Neural cell (in vitro differentiated cells): ENCODE results near the gene RAB3IP. TPM values are rescaled to one million over a fixed set of nuclear protein-coding genes. Genes with fewer than 3 reads are reported as not detected.

ENCODE experiments used
- H2AFZ ChIP-seq: fragments of 200-600, 300-800 bp; sonication (generic), shearing (Covaris generic); 2 replicates; pipeline ENCODE4 v1.6.0; 2014; ENCODE audit warnings: low read depth, mild to moderate bottlenecking, antibody characterized with exemption, low read length, moderate library complexity
- H3F3A ChIP-seq: fragments of 200-600 bp; shearing (Covaris generic); 2 replicates; pipeline ENCODE4 v1.6.1; 2016; ENCODE audit warnings: mild to moderate bottlenecking, moderate library complexity, mixed read lengths, antibody characterized with exemption, low read length; ENCODE audit not compliant: insufficient read depth, poor library complexity, severe bottlenecking
- H3K27ac ChIP-seq: fragments of 200-600, 300-800 bp; sonication (generic), shearing (Covaris generic); 2 replicates; pipeline ENCODE4 v1.5.1; 2014; ENCODE audit warnings: mild to moderate bottlenecking, low read length, moderate library complexity
- H3K27me3 ChIP-seq: fragments of 300-800, 200-600 bp; sonication (generic), shearing (Covaris generic); 2 replicates; pipeline ENCODE4 v1.6.0; 2014; ENCODE audit warnings: mild to moderate bottlenecking, low read depth, low read length, moderate library complexity; ENCODE audit not compliant: insufficient read depth
- H3K36me3 ChIP-seq: fragments of 300-800, 200-600 bp; sonication (generic), shearing (Covaris generic); 2 replicates; pipeline ENCODE4 v1.5.1; 2014; ENCODE audit warnings: mild to moderate bottlenecking, antibody characterized with exemption, low read length, moderate library complexity; ENCODE audit not compliant: insufficient read depth
- H3K4me2 ChIP-seq: fragments of 300-800, 200-600 bp; sonication (generic), shearing (Covaris generic); 2 replicates; pipeline ENCODE4 v1.6.0; 2014; ENCODE audit warnings: mild to moderate bottlenecking, low read length
- H3K4me3 ChIP-seq: fragments of 300-800, 200-600 bp; sonication (generic), shearing (Covaris generic); 2 replicates; pipeline ENCODE4 v1.5.1; 2014; ENCODE audit warnings: mild to moderate bottlenecking, low read length, moderate library complexity
- H3K79me2 ChIP-seq: fragments of 200-600 bp; shearing (Covaris generic); replicated peaks from 2 replicates; pipeline ENCODE4 v1.6.0; 2014; ENCODE audit warnings: mild to moderate bottlenecking, low read length, moderate library complexity; ENCODE audit not compliant: insufficient read depth
- H3K9ac ChIP-seq: fragments of 300-800, 200-600 bp; sonication (generic), shearing (Covaris generic); 2 replicates; pipeline ENCODE4 v1.6.1; 2016; ENCODE audit warnings: mild to moderate bottlenecking, low read length, mixed read lengths
- H3K9me2 ChIP-seq: fragments of 200-600 bp; shearing (Covaris generic); 2 replicates; pipeline ENCODE4 v1.6.1; 2016; ENCODE audit warnings: mild to moderate bottlenecking, low read length, mixed read lengths; ENCODE audit not compliant: insufficient read depth
- H3K9me3 ChIP-seq: fragments of 200-600, 300-800 bp; sonication (generic), shearing (Covaris generic); 2 replicates; pipeline ENCODE4 v1.6.1; 2016; ENCODE audit warnings: mild to moderate bottlenecking, mixed run types, low read length, moderate library complexity, mixed read lengths
- H4K20me1 ChIP-seq: fragments of 200-600 bp; shearing (Covaris generic); 2 replicates; pipeline ENCODE4 v1.6.1; 2016; ENCODE audit warnings: mild to moderate bottlenecking, mixed run types; ENCODE audit not compliant: insufficient read depth
- CTCF ChIP-seq: fragments of 450-650 bp; IDR thresholded peaks from 2 replicates; pipeline ENCODE4 v1.5.1; 2014; ENCODE audit warnings: antibody characterized with exemption, mild to moderate bottlenecking, moderate library complexity; ENCODE audit not compliant: poor library complexity, severe bottlenecking
- EP300 ChIP-seq: fragments of 450-650 bp; conservative IDR thresholded peaks from 2 replicates; pipeline ENCODE4 v1.6.1; 2014; ENCODE audit warnings: antibody characterized with exemption, mild to moderate bottlenecking, moderate library complexity; ENCODE audit not compliant: poor library complexity, severe bottlenecking
- EZH2 ChIP-seq: fragments of 200-600, 300-800 bp; shearing (Covaris generic), sonication (generic); IDR thresholded peaks from 2 replicates; pipeline ENCODE4 v1.6.1; 2014; ENCODE audit warnings: antibody characterized with exemption, low read length, borderline replicate concordance, mild to moderate bottlenecking; ENCODE audit not compliant: insufficient read depth, poor library complexity, severe bottlenecking
- MXI1 ChIP-seq: fragments of 450-650 bp; conservative IDR thresholded peaks from 2 replicates; pipeline ENCODE4 v1.6.1; 2014; ENCODE audit warnings: antibody characterized with exemption, mild to moderate bottlenecking; ENCODE audit not compliant: poor library complexity, severe bottlenecking
- POLR2AphosphoS5 ChIP-seq: IDR thresholded peaks from 2 replicates; pipeline ENCODE4 v1.6.1; 2012
- RAD21 ChIP-seq: fragments of 450-650 bp; conservative IDR thresholded peaks from 2 replicates; pipeline ENCODE4 v1.6.1; 2014; ENCODE audit warnings: antibody characterized with exemption, mild to moderate bottlenecking, moderate library complexity
- REST ChIP-seq: IDR thresholded peaks from 2 replicates; pipeline ENCODE4 v1.6.1; 2012; ENCODE audit warnings: borderline replicate concordance
- SMC3 ChIP-seq: fragments of 450-650 bp; conservative IDR thresholded peaks from 2 replicates; pipeline ENCODE4 v1.6.1; 2014; ENCODE audit warnings: antibody characterized with exemption, mild to moderate bottlenecking, moderate library complexity; ENCODE audit not compliant: poor library complexity
- TAF1 ChIP-seq: IDR thresholded peaks from 2 replicates; pipeline ENCODE4 v1.6.1; 2012; ENCODE audit warnings: low read depth
- polyA plus RNA-seq: library from polyadenylated mRNA; depleted of rRNA; stranded (reverse); fragments of >200 nt; gene quantifications from 2 replicates; pipeline ENCODE4 v1.2.3, GENCODE V29; 2014

RAB3IP gene
- polyA plus RNA-seq, 1 donor from 2014 or later: 24.6 TPM

- Histone ChIP-seq H2AFZ (no peak overlapping the region), H3K36me3 (no peaks in the 10 kb centered on the region), H3K27me3 (no peaks in the 10 kb centered on the region), H3K9me2 (no peaks in the 10 kb centered on the region), H3K4me3 (no peak overlapping the region), H3K27ac (no peak overlapping the region), H4K20me1 (no peaks in the 10 kb centered on the region), H3K4me2 (no peak overlapping the region), H3K9me3 (no peaks in the 10 kb centered on the region), H3K9ac (no peak overlapping the region), H3F3A (no peaks in the 10 kb centered on the region), H3K79me2 (no peaks in the 10 kb centered on the region)
- TF ChIP-seq POLR2AphosphoS5: no peak
- no peak for TF ChIP-seq RAD21
These were observed 97.4 kb downstream of the RAB3IP start for GRCh38 chr12:69836015-69836414.

- no peak overlapping the region for H3K4me3 ChIP-seq
- no peaks in the 10 kb centered on the region for H3K79me2 ChIP-seq
- no peaks in the 10 kb centered on the region for H3K9me3 ChIP-seq
- no peak overlapping the region for H3K4me2 ChIP-seq
- no peaks in the 10 kb centered on the region for H3K27me3 ChIP-seq
- no peaks in the 10 kb centered on the region for H4K20me1 ChIP-seq
- no peaks in the 10 kb centered on the region for H3K36me3 ChIP-seq
- H2AFZ ChIP-seq: no peak overlapping the region
- no peaks in the 10 kb centered on the region for H3K9me2 ChIP-seq
- TF ChIP-seq SMC3 (no peak), EP300 (no peak), MXI1 (no peak), TAF1 (no peak), REST (no peak), RAD21 (no peak), CTCF (no peak), EZH2 (no peak), POLR2AphosphoS5 (no peak)
- H3K27ac ChIP-seq: no peak overlapping the region
- H3F3A ChIP-seq: no peaks in the 10 kb centered on the region
- no peak overlapping the region for H3K9ac ChIP-seq
These were observed 98.5 kb downstream of the RAB3IP start for GRCh38 chr12:69837191-69837590.
